Tongue (tissue), 2 donors: ENCODE measurements around the gene IZUMO2. TPM values are rescaled to one million over a fixed set of nuclear protein-coding genes. Genes with fewer than 3 reads are reported as not detected.
A peak's percentile ranks its signal among the peaks of the same experiment; 100 is the strongest.

ENCODE experiments used
- DNase-seq: peaks from one replicate; pipeline ENCODE4 v3.0.0-alpha.2; 2015
- total RNA-seq: library from RNA; depleted of rRNA; stranded (reverse); fragments of >200 nt; gene quantifications from one replicate; pipeline ENCODE4 v1.2.3, GENCODE V29; 2014

IZUMO2 gene
- not detected for total RNA-seq

GRCh38 chr19:50162988-50163387, at the start of gene IZUMO2:
IZUMO2 (minus strand) TSS chr19:50163281; CDS start chr19:50163194, 87 bp downstream.
- DNase-seq = peak; percentile 9

- no peak for DNase-seq
These were observed 47.3 kb upstream of the IZUMO2 start for GRCh38 chr19:50210425-50210824.

- DNase-seq = no peak
These were observed 46.0 kb upstream of the IZUMO2 start for GRCh38 chr19:50209131-50209530.

- DNase-seq = no peak
These were observed 44.6 kb upstream of the IZUMO2 start for GRCh38 chr19:50207730-50208129.

- no peak for DNase-seq
These were observed 43.1 kb upstream of the IZUMO2 start for GRCh38 chr19:50206191-50206590.

GRCh38 chr19:50205681-50206138, 42.6 kb upstream of the IZUMO2 start:
- no peak for DNase-seq

GRCh38 chr19:50204811-50205675, 42.0 kb upstream of the IZUMO2 start:
- peak; percentile 78 for DNase-seq

- no peak for DNase-seq
These were observed 41.0 kb upstream of the IZUMO2 start for GRCh38 chr19:50204081-50204428.

- DNase-seq = peak; percentile 97
These were observed 40.4 kb upstream of the IZUMO2 start, which contains the start of gene MYH14 for GRCh38 chr19:50203281-50204080. MYH14 (plus strand) TSS chr19:50203622; CDS start chr19:50210366, 6,744 bp downstream.

GRCh38 chr19:50202962-50203280, 39.8 kb upstream of the IZUMO2 start:
- no peak for DNase-seq

GRCh38 chr19:50202386-50202785, 39.3 kb upstream of the IZUMO2 start:
- peak; percentile 80 for DNase-seq

- DNase-seq = peak; percentile 58
These were observed 36.1 kb upstream of the IZUMO2 start for GRCh38 chr19:50199259-50199555.

- peak; percentile 68 for DNase-seq
These were observed 35.6 kb upstream of the IZUMO2 start for GRCh38 chr19:50198431-50199258.

- no peak for DNase-seq
These were observed 34.3 kb upstream of the IZUMO2 start for GRCh38 chr19:50197348-50197747.

- DNase-seq = no peak
These were observed 33.3 kb upstream of the IZUMO2 start for GRCh38 chr19:50196322-50196932.

GRCh38 chr19:50195224-50195623, 32.1 kb upstream of the IZUMO2 start:
- no peak for DNase-seq

GRCh38 chr19:50192463-50193211, 29.6 kb upstream of the IZUMO2 start:
- DNase-seq = no peak

- peak; percentile 64 for DNase-seq
These were observed 28.1 kb upstream of the IZUMO2 start for GRCh38 chr19:50191216-50191615.

GRCh38 chr19:50190439-50190891, 27.4 kb upstream of the IZUMO2 start:
- DNase-seq = no peak

- no peak for DNase-seq
These were observed 26.2 kb upstream of the IZUMO2 start for GRCh38 chr19:50189331-50189730.

GRCh38 chr19:50187937-50188336, 24.9 kb upstream of the IZUMO2 start:
- DNase-seq = no peak
